HEK293 (cell line): ENCODE measurements around the gene SLC4A1.

Experiments
- KLF9 ChIP-seq: fragments of 450-650 bp; formaldehyde crosslinking; IDR thresholded peaks from 2 replicates; pipeline ENCODE4 v1.5.1; 2016; ENCODE audit warnings: missing biosample characterization, missing genetic modification characterization, low read depth
- PRDM4 ChIP-seq: fragments of 450-650 bp; formaldehyde crosslinking; IDR thresholded peaks from 2 replicates; pipeline ENCODE4 v1.5.1; 2017; ENCODE audit warnings: missing biosample characterization, missing genetic modification characterization
- ZNF155 ChIP-seq: fragments of 450-650 bp; formaldehyde crosslinking; IDR thresholded peaks from 2 replicates; pipeline ENCODE4 v1.5.1; 2016; ENCODE audit warnings: missing biosample characterization, missing genetic modification characterization
- ZNF248 ChIP-seq: fragments of 450-650 bp; formaldehyde crosslinking; IDR thresholded peaks from 2 replicates; pipeline ENCODE4 v1.5.1; 2017; ENCODE audit warnings: missing biosample characterization, missing genetic modification characterization
- ZNF341 ChIP-seq: fragments of 450-650 bp; formaldehyde crosslinking; IDR thresholded peaks from 2 replicates; pipeline ENCODE4; 2016; ENCODE audit warnings: low read depth, missing biosample characterization, missing genetic modification characterization
- TF ChIP-seq, protein P1 (sequence below): sonication (generic); formaldehyde crosslinking; IDR thresholded peaks from 2 replicates; pipeline ENCODE4 v1.8.1; 2022; ENCODE audit warnings: mild to moderate bottlenecking, moderate library complexity, missing genetic modification reagents

SLC4A1 gene

DNA sequence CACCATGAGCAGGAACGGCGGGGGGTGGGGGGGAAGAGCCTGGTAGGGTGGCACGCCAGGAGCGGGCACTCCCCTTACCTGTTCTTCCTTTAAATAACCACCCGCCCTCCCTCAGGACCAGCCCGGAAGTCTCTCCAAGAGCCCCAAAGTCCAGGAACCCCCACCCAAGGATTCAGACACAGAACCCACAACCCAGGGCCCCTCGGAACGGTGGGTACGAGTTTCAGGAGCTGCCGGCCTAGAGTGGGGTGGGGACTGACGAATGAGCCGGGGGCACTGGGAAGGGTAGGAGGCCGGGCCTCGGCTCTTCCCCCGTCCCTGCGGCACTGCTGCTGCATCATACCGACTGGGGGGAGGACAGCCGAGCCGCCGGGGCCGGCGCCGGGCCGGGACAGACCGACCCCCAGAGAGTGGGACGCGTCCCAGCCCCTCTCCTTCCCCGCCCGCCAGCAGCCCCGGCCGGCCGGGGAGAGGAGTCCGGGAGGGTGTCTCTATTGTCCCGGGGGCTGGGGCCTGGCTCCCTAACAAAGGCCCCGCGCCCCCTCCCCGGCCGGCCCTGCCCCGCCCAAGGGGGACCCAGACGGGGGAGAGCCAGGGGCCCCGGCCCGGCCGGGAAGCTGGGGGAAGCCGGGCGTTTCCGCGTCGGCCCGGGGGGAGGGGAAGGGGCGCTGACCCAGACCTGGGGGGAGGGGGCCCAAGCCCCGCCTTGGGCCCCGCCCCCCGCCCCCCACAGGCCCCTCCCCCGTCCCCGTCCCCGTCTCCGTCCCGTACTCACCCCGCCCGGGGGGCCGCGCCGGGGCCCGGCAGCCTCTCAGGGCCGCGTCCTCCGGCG is 69.0 kb downstream of the SLC4A1 start (continued):
- TF ChIP-seq PRDM4 (no peak), ZNF248 (no peak), ZNF155 (tag by site-specific recombination) (no peak), ZNF341 (tag by site-specific recombination) (peak; percentile 99), KLF9 (no peak; the same call in 1 of the 2 replicates)
- TF ChIP-seq, protein P1, sequence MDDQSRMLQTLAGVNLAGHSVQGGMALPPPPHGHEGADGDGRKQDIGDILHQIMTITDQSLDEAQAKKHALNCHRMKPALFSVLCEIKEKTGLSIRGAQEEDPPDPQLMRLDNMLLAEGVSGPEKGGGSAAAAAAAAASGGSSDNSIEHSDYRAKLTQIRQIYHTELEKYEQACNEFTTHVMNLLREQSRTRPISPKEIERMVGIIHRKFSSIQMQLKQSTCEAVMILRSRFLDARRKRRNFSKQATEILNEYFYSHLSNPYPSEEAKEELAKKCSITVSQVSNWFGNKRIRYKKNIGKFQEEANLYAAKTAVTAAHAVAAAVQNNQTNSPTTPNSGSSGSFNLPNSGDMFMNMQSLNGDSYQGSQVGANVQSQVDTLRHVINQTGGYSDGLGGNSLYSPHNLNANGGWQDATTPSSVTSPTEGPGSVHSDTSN (CRISPR knock-in tag) = no peak
